GM10266 (cell line): ENCODE results near the gene SPIRE1.

Experiments
- DNase-seq: peaks from one replicate; pipeline ENCODE4 v3.0.0; 2012; ENCODE audit errors: extremely low spot score
- TF ChIP-seq, protein P1 (sequence below): IDR thresholded peaks from 2 replicates; pipeline ENCODE4 v1.5.1; 2012; ENCODE audit warnings: mild to moderate bottlenecking, low read depth; ENCODE audit not compliant: control insufficient read depth, insufficient read depth; ENCODE audit errors: missing control alignments

Gene SPIRE1

DNA sequence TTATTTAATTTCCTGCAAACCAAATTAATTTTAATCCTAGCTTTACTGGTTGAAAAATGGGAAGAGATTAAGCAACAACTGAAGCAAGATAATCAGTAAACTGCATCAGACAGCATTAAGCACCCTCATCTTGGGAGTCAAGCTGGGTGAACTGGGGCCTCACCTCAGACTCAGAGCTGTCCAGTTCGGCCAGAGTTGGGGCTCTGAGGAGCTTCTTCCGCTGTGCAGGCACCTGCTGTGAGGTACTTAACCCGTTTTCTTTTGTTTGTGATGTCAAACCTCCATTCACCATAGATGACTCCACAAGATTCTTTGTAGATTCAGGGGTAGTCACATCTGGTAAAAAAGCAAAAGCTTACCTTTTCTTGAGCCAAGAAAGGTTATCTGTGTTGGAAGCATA lies 178.4 kb downstream of the SPIRE1 start:
- TF ChIP-seq, protein P1, sequence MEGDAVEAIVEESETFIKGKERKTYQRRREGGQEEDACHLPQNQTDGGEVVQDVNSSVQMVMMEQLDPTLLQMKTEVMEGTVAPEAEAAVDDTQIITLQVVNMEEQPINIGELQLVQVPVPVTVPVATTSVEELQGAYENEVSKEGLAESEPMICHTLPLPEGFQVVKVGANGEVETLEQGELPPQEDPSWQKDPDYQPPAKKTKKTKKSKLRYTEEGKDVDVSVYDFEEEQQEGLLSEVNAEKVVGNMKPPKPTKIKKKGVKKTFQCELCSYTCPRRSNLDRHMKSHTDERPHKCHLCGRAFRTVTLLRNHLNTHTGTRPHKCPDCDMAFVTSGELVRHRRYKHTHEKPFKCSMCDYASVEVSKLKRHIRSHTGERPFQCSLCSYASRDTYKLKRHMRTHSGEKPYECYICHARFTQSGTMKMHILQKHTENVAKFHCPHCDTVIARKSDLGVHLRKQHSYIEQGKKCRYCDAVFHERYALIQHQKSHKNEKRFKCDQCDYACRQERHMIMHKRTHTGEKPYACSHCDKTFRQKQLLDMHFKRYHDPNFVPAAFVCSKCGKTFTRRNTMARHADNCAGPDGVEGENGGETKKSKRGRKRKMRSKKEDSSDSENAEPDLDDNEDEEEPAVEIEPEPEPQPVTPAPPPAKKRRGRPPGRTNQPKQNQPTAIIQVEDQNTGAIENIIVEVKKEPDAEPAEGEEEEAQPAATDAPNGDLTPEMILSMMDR: no peak
- no peak for DNase-seq

DNA sequence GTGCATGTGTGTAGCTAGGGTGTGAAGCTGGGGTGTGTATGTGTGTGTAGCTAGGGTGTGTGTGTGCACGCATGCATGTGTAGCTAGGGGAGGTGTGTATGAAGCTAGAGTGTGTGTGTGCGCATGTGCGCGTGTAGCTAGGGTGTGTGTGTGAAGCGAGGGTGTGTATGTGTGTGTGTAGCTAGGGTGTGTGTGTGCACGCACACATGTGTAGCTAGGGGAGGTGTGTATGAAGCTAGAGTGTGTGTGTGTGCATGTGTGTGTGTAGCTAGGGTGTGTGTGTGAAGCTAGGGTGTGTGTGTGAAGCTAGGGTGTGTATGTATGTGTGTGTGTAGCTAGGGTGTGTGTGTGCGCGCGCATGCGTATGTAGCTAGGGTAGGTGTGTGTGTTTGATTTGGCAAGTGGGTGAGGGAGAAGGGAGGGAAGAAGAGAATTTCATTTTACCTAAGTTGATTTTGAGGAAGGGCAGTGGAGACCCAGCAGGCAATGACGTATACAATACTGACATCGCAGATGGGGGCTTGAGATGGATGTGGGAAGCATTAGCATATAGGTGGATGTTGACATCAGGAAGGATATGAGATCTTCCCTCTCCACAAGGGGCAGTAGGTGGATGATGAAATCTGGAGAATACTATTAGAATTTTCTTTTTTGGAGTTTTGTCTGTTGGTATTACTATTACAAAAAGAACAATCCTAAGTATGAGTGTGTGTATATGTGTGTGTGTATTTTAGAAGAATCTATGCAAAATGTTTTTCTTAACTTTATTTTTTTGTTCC lies 179.4 kb downstream of the SPIRE1 start:
- TF ChIP-seq, protein P1: no peak
- DNase-seq: no peak

DNA sequence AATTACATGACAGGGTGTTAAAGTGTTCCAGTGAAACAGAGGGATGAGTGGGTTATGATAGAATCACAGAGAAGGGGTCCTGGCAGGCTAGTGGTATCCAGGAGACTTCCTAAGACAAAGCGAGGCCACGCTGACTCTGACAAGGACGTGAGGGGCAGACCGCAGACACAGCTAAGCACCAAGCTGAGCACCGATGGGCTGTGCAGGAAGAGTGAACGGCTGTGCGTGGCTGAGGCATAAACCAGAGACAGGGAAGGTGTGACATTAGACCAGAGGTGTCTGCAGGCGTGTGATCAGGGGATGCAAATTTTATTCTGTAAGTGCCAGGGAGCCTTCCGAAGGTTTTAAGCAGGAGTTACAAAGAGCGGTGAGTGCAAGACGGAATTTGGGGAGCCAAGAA lies 180.3 kb downstream of the SPIRE1 start:
- TF ChIP-seq, protein P1: no peak
- DNase-seq: no peak

DNA sequence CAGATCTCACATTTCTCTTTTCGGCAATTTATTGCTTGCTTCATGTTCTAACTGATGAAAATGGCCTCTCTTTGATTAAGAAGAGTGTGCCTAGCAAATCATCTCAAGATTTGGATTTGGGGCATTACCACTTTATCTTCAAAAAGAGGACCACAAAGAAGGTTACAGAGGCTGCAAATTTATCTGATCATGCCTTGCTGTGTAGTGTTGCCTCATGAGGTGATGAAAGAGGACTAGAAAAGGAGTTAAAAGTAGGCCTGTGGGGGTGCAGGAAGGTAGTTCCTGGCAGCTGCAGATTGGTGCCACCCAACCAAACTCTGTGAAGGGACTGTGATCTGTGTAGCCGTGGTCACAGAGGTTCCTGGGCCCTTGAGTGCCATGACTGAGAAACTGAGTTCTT lies 181.0 kb downstream of the SPIRE1 start:
- TF ChIP-seq, protein P1: no peak
- DNase-seq: no peak

DNA sequence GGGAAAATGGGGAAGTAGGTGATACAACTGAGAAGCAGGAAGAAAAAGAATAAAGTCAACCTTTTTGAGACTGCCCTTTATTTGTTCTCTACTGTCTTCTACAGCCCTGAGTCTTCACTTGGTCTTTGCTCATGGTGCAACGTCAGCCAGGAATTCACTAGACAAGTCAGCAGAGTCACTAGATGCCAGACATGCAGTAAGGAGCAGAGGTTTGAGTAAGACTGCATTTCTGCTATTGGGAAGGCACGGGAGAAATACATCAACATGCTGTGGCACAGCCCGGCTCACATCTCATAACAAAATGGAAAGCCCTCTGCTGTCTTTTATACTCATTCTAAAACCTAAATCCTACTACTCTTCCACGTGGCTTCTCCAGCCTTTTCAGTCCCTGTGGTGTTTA lies 183.0 kb downstream of the SPIRE1 start:
- no peak for DNase-seq
- TF ChIP-seq, protein P1: no peak

DNA sequence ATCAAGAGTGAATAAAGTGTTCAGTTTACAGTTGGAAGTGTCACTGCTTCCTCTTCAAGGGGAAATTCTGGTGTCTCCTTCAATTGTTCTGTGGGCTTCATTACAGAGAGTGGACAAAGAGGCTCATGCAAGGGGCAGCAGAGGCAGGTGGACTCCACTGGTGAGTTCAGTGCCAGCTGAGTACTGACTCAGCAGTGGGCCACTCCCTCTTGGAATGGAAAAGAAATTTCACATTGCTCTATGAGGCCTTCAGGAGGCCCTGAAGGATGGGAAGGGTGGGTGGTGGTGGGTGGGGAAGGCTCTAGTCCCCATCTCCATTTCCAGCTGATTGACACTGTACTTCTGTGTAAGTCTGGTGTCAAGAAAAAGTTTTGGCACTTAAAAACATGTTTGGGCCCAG lies 183.8 kb downstream of the SPIRE1 start:
- TF ChIP-seq, protein P1: no peak
- no peak for DNase-seq

DNA sequence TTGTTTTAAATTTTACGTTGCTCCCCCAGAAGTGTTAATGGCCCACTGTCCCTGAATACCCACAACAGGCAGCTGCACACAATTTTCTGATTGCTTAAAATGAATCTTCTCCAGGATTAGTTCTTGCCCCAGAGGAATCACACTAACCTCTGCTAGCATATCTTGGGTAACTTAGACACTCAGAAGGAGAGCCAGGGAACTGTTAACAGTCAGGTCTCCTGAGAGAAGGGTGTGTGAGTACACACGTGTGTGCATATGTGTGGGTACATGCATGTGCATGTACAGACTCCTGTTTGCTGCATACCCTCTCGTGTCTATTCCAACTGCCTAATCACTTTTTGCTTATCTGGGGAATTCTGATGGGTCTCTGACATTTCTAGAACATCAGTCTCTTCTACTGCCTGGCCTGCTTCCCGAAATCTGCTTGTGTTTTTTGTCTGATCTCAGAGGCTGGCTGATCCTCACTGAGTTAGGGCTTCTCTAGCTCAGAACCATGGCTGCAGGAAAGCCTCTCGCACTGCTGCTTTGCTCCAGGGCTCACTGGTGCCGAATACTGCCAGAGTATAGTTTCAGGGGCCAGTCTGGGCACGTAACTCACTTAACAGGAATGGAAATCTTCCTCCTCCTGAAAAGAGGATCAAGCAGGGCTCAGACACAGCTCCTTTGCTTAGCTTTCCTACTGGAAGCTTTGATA lies 187.4 kb downstream of the SPIRE1 start:
- TF ChIP-seq, protein P1: no peak
- DNase-seq: no peak
